ENCODE data around the gene KCTD12. TPM values are rescaled to one million over a fixed set of nuclear protein-coding genes. Genes with fewer than 3 reads are reported as not detected.

KCTD12 gene
- 57.2 TPM for total RNA-seq

- H3K9me3 ChIP-seq = no peaks in the 10 kb centered on the region
- H3K4me1 ChIP-seq = peaks cover 5% of the 10 kb centered on the region
- DNase-seq (ENCODE audit: extremely low spot score in 2 of 2) = peak in 1 of 2 donors; percentile 93
- peak within 1 kb of the TSS; percentile 72 to 92 for H3K4me3 ChIP-seq
- TF ChIP-seq POLR2AphosphoS5 (IDR thresholded peaks at IDR 0.05; ENCODE audit: insufficient read depth in 1 of 2, low read depth in 1 of 2) (peak; percentile 20 to 70), CTCF (IDR thresholded peaks at IDR 0.05) (peak in 1 of 3 experiments; percentile 14), POLR2A (IDR thresholded peaks at IDR 0.05) (peak in 1 of 2 donors; percentile 74)
- peak within 1 kb of the TSS; percentile 90 for H3K27ac ChIP-seq
- H3K36me3 ChIP-seq = no peaks in the 10 kb centered on the region
- intact Hi-C loops (cut with DNase I) = no loop called here
- H3K27me3 ChIP-seq = no peaks in the 10 kb centered on the region
Measured at GRCh38 chr13:76886292-76887075, at the start of gene KCTD12. TSS of gene KCTD12 (minus strand) at chr13:76886405. CDS start at chr13:76886148, 257 bp downstream.

- no peaks in the 10 kb centered on the region for H3K9me3 ChIP-seq
- no peaks in the 10 kb centered on the region for H3K36me3 ChIP-seq
- DNase-seq (ENCODE audit: extremely low spot score in 2 of 2) = no peak
- TF ChIP-seq POLR2AphosphoS5 (IDR thresholded peaks at IDR 0.05; ENCODE audit: insufficient read depth in 1 of 2, low read depth in 1 of 2) (no peak), CTCF (IDR thresholded peaks at IDR 0.05) (no peak), POLR2A (IDR thresholded peaks at IDR 0.05) (no peak)
- H3K27me3 ChIP-seq = no peaks in the 10 kb centered on the region
- H3K4me3 ChIP-seq = no peak overlapping the region
- H3K27ac ChIP-seq = no peak overlapping the region
- H3K4me1 ChIP-seq = no peaks in the 10 kb centered on the region
- intact Hi-C loops (cut with DNase I) = no loop called here
Measured at GRCh38 chr13:76934671-76935070, 48.5 kb upstream of the KCTD12 start.

GRCh38 chr13:76932076-76932475 lies 45.9 kb upstream of the KCTD12 start:
- Histone ChIP-seq H3K9me3 (no peaks in the 10 kb centered on the region), H3K27ac (no peak overlapping the region), H3K4me3 (no peak overlapping the region), H3K36me3 (no peaks in the 10 kb centered on the region), H3K4me1 (no peaks in the 10 kb centered on the region), H3K27me3 (no peaks in the 10 kb centered on the region)
- intact Hi-C loops (cut with DNase I) = no loop called here
- TF ChIP-seq POLR2A (IDR thresholded peaks at IDR 0.05) (no peak), POLR2AphosphoS5 (IDR thresholded peaks at IDR 0.05; ENCODE audit: insufficient read depth in 1 of 2, low read depth in 1 of 2) (no peak), CTCF (IDR thresholded peaks at IDR 0.05) (no peak)
- no peak for DNase-seq (ENCODE audit: extremely low spot score in 2 of 2)

GRCh38 chr13:76929851-76930374 lies 43.7 kb upstream of the KCTD12 start:
- Histone ChIP-seq H3K27ac (no peak overlapping the region), H3K4me3 (no peak overlapping the region), H3K9me3 (no peaks in the 10 kb centered on the region), H3K4me1 (no peaks in the 10 kb centered on the region), H3K27me3 (no peaks in the 10 kb centered on the region), H3K36me3 (no peaks in the 10 kb centered on the region)
- TF ChIP-seq POLR2A (IDR thresholded peaks at IDR 0.05) (no peak), CTCF (IDR thresholded peaks at IDR 0.05) (no peak), POLR2AphosphoS5 (IDR thresholded peaks at IDR 0.05; ENCODE audit: insufficient read depth in 1 of 2, low read depth in 1 of 2) (no peak)
- DNase-seq (ENCODE audit: extremely low spot score in 2 of 2) = no peak
- intact Hi-C loops (cut with DNase I) = no loop called here

GRCh38 chr13:76929320-76929719 lies 43.1 kb upstream of the KCTD12 start:
- no peak overlapping the region for H3K4me3 ChIP-seq
- H3K9me3 ChIP-seq = no peaks in the 10 kb centered on the region
- TF ChIP-seq POLR2AphosphoS5 (IDR thresholded peaks at IDR 0.05; ENCODE audit: insufficient read depth in 1 of 2, low read depth in 1 of 2) (no peak), POLR2A (IDR thresholded peaks at IDR 0.05) (no peak), CTCF (IDR thresholded peaks at IDR 0.05) (no peak)
- H3K27ac ChIP-seq = no peak overlapping the region
- H3K4me1 ChIP-seq = no peaks in the 10 kb centered on the region
- no peaks in the 10 kb centered on the region for H3K27me3 ChIP-seq
- no peak for DNase-seq (ENCODE audit: extremely low spot score in 2 of 2)
- intact Hi-C loops (cut with DNase I) = no loop called here
- H3K36me3 ChIP-seq = no peaks in the 10 kb centered on the region

Measured in vagina (tissue), 2 donors.